ENCODE measurements around the gene COMMD4. TPM values are rescaled to one million over a fixed set of nuclear protein-coding genes. Genes with fewer than 3 reads are reported as not detected.
"Not testable (repeated sequence)": the region's sequence is repeated elsewhere in the genome, so short reads cannot be mapped to it uniquely, and the experiment has no call there.

Gene COMMD4
- polyA plus RNA-seq, 6 donors from 2014 or later: 27.1 to 47.4 (median 37.9) TPM

GRCh38 chr15:75339531-75340240 lies 3.8 kb downstream of the COMMD4 start:
- H3K36me3 Mint-ChIP-seq: no peaks in the 10 kb centered on the region
- no peak for ATAC-seq (ENCODE audit: low read depth in 2 of 2)
- peaks cover 18 to 31% (median 24%) of the 10 kb centered on the region in 3 donors for H3K4me1 Mint-ChIP-seq
- peak overlapping the region in 2 of 6 donors; percentile 31 to 59 for H3K27ac Mint-ChIP-seq
- DNase-seq: no peak
- no peaks in the 10 kb centered on the region for H3K27me3 Mint-ChIP-seq
- H3K4me3 Mint-ChIP-seq: peak overlapping the region in 2 of 8 donors; percentile 3 to 74
- no peaks in the 10 kb centered on the region for H3K9me3 Mint-ChIP-seq

GRCh38 chr15:75342221-75342620 lies 6.4 kb downstream of the COMMD4 start:
- DNase-seq: no peak
- Mint-ChIP-seq H3K4me1 (peaks cover 16 to 31% (median 20%) of the 10 kb centered on the region in 3 donors), H3K4me3 (peak overlapping the region in 2 of 8 donors; percentile 40 to 60), H3K27ac (peak overlapping the region in 2 of 6 donors; percentile 26 to 66), H3K36me3 (no peaks in the 10 kb centered on the region), H3K9me3 (no peaks in the 10 kb centered on the region), H3K27me3 (no peaks in the 10 kb centered on the region)
- ATAC-seq (ENCODE audit: low read depth in 2 of 2): no peak

- Mint-ChIP-seq H3K4me1 (peaks cover 20 to 36% (median 26%) of the 10 kb centered on the region in 3 donors), H3K4me3 (peak overlapping the region in 1 of 8 donors; percentile 21), H3K27ac (peak overlapping the region in 3 of 6 donors; percentile 20 to 99 (median 80))
- not testable (repeated sequence) for ATAC-seq (ENCODE audit: low read depth in 2 of 2); DNase-seq; H3K27me3 Mint-ChIP-seq; H3K9me3 Mint-ChIP-seq; H3K36me3 Mint-ChIP-seq
Measured at GRCh38 chr15:75343953-75344352, 8.1 kb downstream of the COMMD4 start.

- Mint-ChIP-seq H3K4me3 (peak within 1 kb of the TSS; percentile 80 to 95 (median 89)), H3K27me3 (no peaks in the 10 kb centered on the region), H3K36me3 (peaks cover 6 to 15% of the 10 kb centered on the region in 2 donors), H3K4me1 (peaks cover 32 to 55% (median 48%) of the 10 kb centered on the region in 3 donors), H3K9me3 (peaks cover 4 to 24% (median 17%) of the 10 kb centered on the region in 7 donors), H3K27ac (peak within 1 kb of the TSS; percentile 98 to 100 (median 99))
- DNase-seq (no peak), ATAC-seq (ENCODE audit: low read depth in 2 of 2) (peak in 1 of 2 donors; percentile 1)
Measured at GRCh38 chr15:75346796-75347221, 10.9 kb downstream of the COMMD4 start, which contains the start of gene NEIL1. Gene NEIL1 (plus strand): TSS chr15:75347039. CDS start chr15:75348906, 1,867 bp downstream.

- H3K36me3 Mint-ChIP-seq: peaks cover 6 to 15% of the 10 kb centered on the region in 2 donors
- peak overlapping the region; percentile 98 to 100 (median 99) for H3K27ac Mint-ChIP-seq
- peaks cover 32 to 55% (median 48%) of the 10 kb centered on the region in 3 donors for H3K4me1 Mint-ChIP-seq
- DNase-seq: peak; percentile 97
- peak overlapping the region; percentile 80 to 95 (median 89) for H3K4me3 Mint-ChIP-seq
- no peaks in the 10 kb centered on the region for H3K27me3 Mint-ChIP-seq
- peak; percentile 73 to 74 for ATAC-seq (ENCODE audit: low read depth in 2 of 2)
- H3K9me3 Mint-ChIP-seq: peaks cover 4 to 24% (median 17%) of the 10 kb centered on the region in 7 donors
Measured at GRCh38 chr15:75347222-75348033, 11.6 kb downstream of the COMMD4 start.

- no peak for ATAC-seq (ENCODE audit: low read depth in 2 of 2)
- H3K9me3 Mint-ChIP-seq: peaks cover 4 to 24% (median 17%) of the 10 kb centered on the region in 7 donors
Measured at GRCh38 chr15:75348034-75348561, 12.2 kb downstream of the COMMD4 start.

GRCh38 chr15:75348562-75349350 lies 12.9 kb downstream of the COMMD4 start:
- peaks cover 4 to 24% (median 17%) of the 10 kb centered on the region in 7 donors for H3K9me3 Mint-ChIP-seq
- peak overlapping the region; percentile 72 to 91 (median 86) for H3K4me3 Mint-ChIP-seq
- peaks cover 32 to 55% (median 48%) of the 10 kb centered on the region in 3 donors for H3K4me1 Mint-ChIP-seq
- H3K36me3 Mint-ChIP-seq: peaks cover 6 to 15% of the 10 kb centered on the region in 2 donors
- H3K27me3 Mint-ChIP-seq: no peaks in the 10 kb centered on the region
- H3K27ac Mint-ChIP-seq: peak overlapping the region; percentile 99 to 100 (median 100)
- no peak for ATAC-seq (ENCODE audit: low read depth in 2 of 2)
- peak; percentile 29 for DNase-seq

More at GRCh38 chr15:75348034-75348561, 12.2 kb downstream of the COMMD4 start:
- Mint-ChIP-seq H3K36me3 (peaks cover 6 to 15% of the 10 kb centered on the region in 2 donors), H3K27me3 (no peaks in the 10 kb centered on the region), H3K4me3 (peak overlapping the region; percentile 80 to 93 (median 87)), H3K27ac (peak overlapping the region; percentile 99 to 100 (median 100)), H3K4me1 (peaks cover 32 to 55% (median 48%) of the 10 kb centered on the region in 3 donors)
- no peak for DNase-seq

GRCh38 chr15:75349351-75349669 lies 13.4 kb downstream of the COMMD4 start:
- H3K27me3 Mint-ChIP-seq; ATAC-seq (ENCODE audit: low read depth in 2 of 2); DNase-seq: not testable (repeated sequence)
- Mint-ChIP-seq H3K9me3 (peaks cover 4 to 24% (median 17%) of the 10 kb centered on the region in 7 donors), H3K27ac (peak overlapping the region; percentile 99 to 100 (median 100)), H3K4me3 (peak overlapping the region; percentile 65 to 91 (median 85)), H3K4me1 (peaks cover 32 to 50% (median 48%) of the 10 kb centered on the region in 3 donors), H3K36me3 (peaks cover 6 to 15% of the 10 kb centered on the region in 2 donors)

- Mint-ChIP-seq H3K4me3 (peak overlapping the region; percentile 21 to 91 (median 85)), H3K27me3 (no peaks in the 10 kb centered on the region), H3K36me3 (peaks cover 6 to 15% of the 10 kb centered on the region in 2 donors), H3K4me1 (peaks cover 32 to 53% (median 50%) of the 10 kb centered on the region in 3 donors), H3K27ac (peak overlapping the region; percentile 99 to 100 (median 100)), H3K9me3 (peaks cover 4 to 24% (median 17%) of the 10 kb centered on the region in 7 donors)
- peak; percentile 63 to 65 for ATAC-seq (ENCODE audit: low read depth in 2 of 2)
- peak; percentile 98 for DNase-seq
Measured at GRCh38 chr15:75349851-75350588, 14.2 kb downstream of the COMMD4 start.

- no peak for ATAC-seq (ENCODE audit: low read depth in 2 of 2)
- Mint-ChIP-seq H3K4me1 (peaks cover 27 to 46% (median 45%) of the 10 kb centered on the region in 3 donors), H3K4me3 (peak overlapping the region; percentile 59 to 91 (median 85)), H3K27me3 (no peaks in the 10 kb centered on the region), H3K27ac (peak overlapping the region; percentile 99 to 100 (median 100)), H3K9me3 (peaks cover 4 to 24% (median 17%) of the 10 kb centered on the region in 7 donors), H3K36me3 (peaks cover 6 to 15% of the 10 kb centered on the region in 2 donors)
- peak; percentile 53 for DNase-seq
Measured at GRCh38 chr15:75350601-75351361, 14.9 kb downstream of the COMMD4 start.
